Activated T-cell treated with anti-CD3 and anti-CD28 coated beads for 1 hour (primary cell): ENCODE measurements around the gene SAMD1.
"Not testable (repeated sequence)": the region's sequence is repeated elsewhere in the genome, so short reads cannot be mapped to it uniquely, and the experiment has no call there.

Source experiments
- DNase-seq: peaks from one replicate; pipeline ENCODE4 v3.0.0-alpha.2; 2020; ENCODE audit warnings: low read depth

SAMD1 gene

GRCh38 chr19:14061081-14061749 lies 29.3 kb downstream of the SAMD1 start:
- no peak for DNase-seq

- no peak for DNase-seq
Measured at GRCh38 chr19:14059652-14060155, 30.8 kb downstream of the SAMD1 start.

GRCh38 chr19:14059093-14059480 lies 31.5 kb downstream of the SAMD1 start:
- DNase-seq: peak; percentile 50

- DNase-seq: no peak
Measured at GRCh38 chr19:14058182-14059092, 32.1 kb downstream of the SAMD1 start.

GRCh38 chr19:14056741-14057356 lies 33.7 kb downstream of the SAMD1 start:
- DNase-seq: no peak

GRCh38 chr19:14056069-14056666 lies 34.4 kb downstream of the SAMD1 start:
- no peak for DNase-seq

- DNase-seq: no peak
Measured at GRCh38 chr19:14055396-14055795, 35.2 kb downstream of the SAMD1 start.

- DNase-seq: no peak
Measured at GRCh38 chr19:14054721-14055120, 35.8 kb downstream of the SAMD1 start.

- DNase-seq: no peak
Measured at GRCh38 chr19:14054099-14054498, 36.5 kb downstream of the SAMD1 start.

- no peak for DNase-seq
Measured at GRCh38 chr19:14053500-14053899, 37.1 kb downstream of the SAMD1 start.

- no peak for DNase-seq
Measured at GRCh38 chr19:14053032-14053431, 37.5 kb downstream of the SAMD1 start.

GRCh38 chr19:14052470-14052869 lies 38.1 kb downstream of the SAMD1 start:
- no peak for DNase-seq

GRCh38 chr19:14051980-14052379 lies 38.6 kb downstream of the SAMD1 start:
- no peak for DNase-seq

GRCh38 chr19:14050961-14051360 lies 39.6 kb downstream of the SAMD1 start:
- not testable (repeated sequence) for DNase-seq

GRCh38 chr19:14050512-14050911 lies 40.0 kb downstream of the SAMD1 start:
- no peak for DNase-seq

GRCh38 chr19:14048443-14049153 lies 42.0 kb downstream of the SAMD1 start:
- peak; percentile 75 for DNase-seq

GRCh38 chr19:14047866-14048265 lies 42.7 kb downstream of the SAMD1 start:
- DNase-seq: not testable (repeated sequence)

- DNase-seq: not testable (repeated sequence)
Measured at GRCh38 chr19:14042659-14043608, 47.6 kb downstream of the SAMD1 start.

- no peak for DNase-seq
Measured at GRCh38 chr19:14039181-14039580, 51.4 kb downstream of the SAMD1 start.
